Upper lobe of left lung (tissue), 4 donors: ENCODE data around the gene ANKRD36.
"Not testable (repeated sequence)": the region's sequence is repeated elsewhere in the genome, so short reads cannot be mapped to it uniquely, and the experiment has no call there.

Source experiments
- CTCF ChIP-seq, 6 experiments: fragments of 450-650 bp in 4 of 6; fragments of 200-600 bp in 2 of 6; sonication (generic) in 2 of 6; IDR thresholded peaks; one replicate each; pipeline ENCODE4 v1.5.1; 2016 to 2019; ENCODE audit warnings: antibody characterized with exemption in 6 of 6
- EP300 ChIP-seq, 4 donors: sonication (generic); formaldehyde crosslinking; IDR thresholded peaks; one replicate each; pipeline ENCODE4 v1.5.1; 2017; ENCODE audit warnings: antibody characterized with exemption in 4 of 4, control low read depth in 2 of 4
- POLR2A ChIP-seq, 4 donors: fragments of 450-650 bp; IDR thresholded peaks; one replicate each; pipeline ENCODE4 v1.5.1; 2016 to 2017; ENCODE audit warnings: antibody characterized with exemption in 4 of 4, mild to moderate bottlenecking in 2 of 4
- POLR2AphosphoS5 ChIP-seq, 2 donors: sonication (generic); formaldehyde crosslinking; IDR thresholded peaks; one replicate each; pipeline ENCODE4 v1.5.1; 2017; ENCODE audit warnings: antibody characterized with exemption in 2 of 2

GRCh38 chr2:97077213-97077612 lies 35.7 kb upstream of the ANKRD36 start:
- not testable (repeated sequence) for TF ChIP-seq CTCF, POLR2AphosphoS5, POLR2A, EP300 (IDR thresholded peaks at IDR 0.05)
